ENCODE results near the gene EIPR1.

EIPR1 gene

GRCh38 chr2:3174626-3175567 lies 202.7 kb downstream of the EIPR1 start:
- H3K27ac ChIP-seq, result no peak overlapping the region
- no peak for TF ChIP-seq CTCF (conservative IDR thresholded peaks at IDR 0.05)
- no peak for TF ChIP-seq ZFX (IDR thresholded peaks at IDR 0.05)

GRCh38 chr2:3173031-3173430 lies 204.6 kb downstream of the EIPR1 start:
- no peak for TF ChIP-seq ZFX (IDR thresholded peaks at IDR 0.05)
- no peak for TF ChIP-seq CTCF (conservative IDR thresholded peaks at IDR 0.05)
- no peak overlapping the region for H3K27ac ChIP-seq

- no peak overlapping the region for H3K27ac ChIP-seq
- TF ChIP-seq ZFX (IDR thresholded peaks at IDR 0.05) (no peak), CTCF (conservative IDR thresholded peaks at IDR 0.05) (no peak)
Measured at GRCh38 chr2:3172265-3172935, 205.2 kb downstream of the EIPR1 start.

GRCh38 chr2:3171564-3172264 lies 205.9 kb downstream of the EIPR1 start:
- H3K27ac ChIP-seq, result no peak overlapping the region
- TF ChIP-seq ZFX (IDR thresholded peaks at IDR 0.05), result no peak
- no peak for TF ChIP-seq CTCF (conservative IDR thresholded peaks at IDR 0.05)

- no peak for TF ChIP-seq CTCF (conservative IDR thresholded peaks at IDR 0.05)
- no peak for TF ChIP-seq ZFX (IDR thresholded peaks at IDR 0.05)
- no peak overlapping the region for H3K27ac ChIP-seq
Measured at GRCh38 chr2:3170792-3171455, 206.7 kb downstream of the EIPR1 start.

- TF ChIP-seq ZFX (IDR thresholded peaks at IDR 0.05) (no peak), CTCF (conservative IDR thresholded peaks at IDR 0.05) (no peak)
- H3K27ac ChIP-seq, result no peak overlapping the region
Measured at GRCh38 chr2:3169106-3169870, 208.3 kb downstream of the EIPR1 start.
